ENCODE data around the gene B3GALNT2.
"Not testable (repeated sequence)": the region's sequence is repeated elsewhere in the genome, so short reads cannot be mapped to it uniquely, and the experiment has no call there.

B3GALNT2 gene

GRCh38 chr1:235504494-235505222 lies 406 bp upstream of the B3GALNT2 start:
- DNase-seq (ENCODE audit: insufficient read length, low spot score), result peak; percentile 96
- peak; percentile 90 for FAIRE-seq

GRCh38 chr1:235503403-235504121 lies 690 bp downstream of the B3GALNT2 start:
- FAIRE-seq, result no peak
- DNase-seq (ENCODE audit: insufficient read length, low spot score), result peak; percentile 29

- FAIRE-seq, result no peak
Measured at GRCh38 chr1:235502601-235503402, 1.4 kb downstream of the B3GALNT2 start.

GRCh38 chr1:235500971-235501540 lies 3.2 kb downstream of the B3GALNT2 start:
- no peak for FAIRE-seq

More at GRCh38 chr1:235502601-235503402, 1.4 kb downstream of the B3GALNT2 start:
- DNase-seq (ENCODE audit: insufficient read length, low spot score), result no peak

GRCh38 chr1:235495551-235495950 lies 8.7 kb downstream of the B3GALNT2 start:
- DNase-seq (ENCODE audit: insufficient read length, low spot score) (no peak), FAIRE-seq (no peak)

More at GRCh38 chr1:235500971-235501540, 3.2 kb downstream of the B3GALNT2 start:
- peak; percentile 18 for DNase-seq (ENCODE audit: insufficient read length, low spot score)

- FAIRE-seq (no peak), DNase-seq (ENCODE audit: insufficient read length, low spot score) (no peak)
Measured at GRCh38 chr1:235495030-235495429, 9.2 kb downstream of the B3GALNT2 start.

GRCh38 chr1:235494531-235494930 lies 9.7 kb downstream of the B3GALNT2 start:
- no peak for DNase-seq (ENCODE audit: insufficient read length, low spot score)

GRCh38 chr1:235491644-235492043 lies 12.6 kb downstream of the B3GALNT2 start:
- no peak for FAIRE-seq

More at GRCh38 chr1:235494531-235494930, 9.7 kb downstream of the B3GALNT2 start:
- no peak for FAIRE-seq

GRCh38 chr1:235486321-235486720 lies 17.9 kb downstream of the B3GALNT2 start:
- DNase-seq (ENCODE audit: insufficient read length, low spot score) (peak; percentile 24), FAIRE-seq (no peak)

More at GRCh38 chr1:235491644-235492043, 12.6 kb downstream of the B3GALNT2 start:
- no peak for DNase-seq (ENCODE audit: insufficient read length, low spot score)

GRCh38 chr1:235485558-235485957 lies 18.7 kb downstream of the B3GALNT2 start:
- DNase-seq (ENCODE audit: insufficient read length, low spot score) (no peak), FAIRE-seq (no peak)

GRCh38 chr1:235483090-235483489 lies 21.2 kb downstream of the B3GALNT2 start:
- FAIRE-seq (no peak), DNase-seq (ENCODE audit: insufficient read length, low spot score) (no peak)

- DNase-seq (ENCODE audit: insufficient read length, low spot score) (no peak), FAIRE-seq (no peak)
Measured at GRCh38 chr1:235473806-235474205, 30.4 kb downstream of the B3GALNT2 start.

- DNase-seq (ENCODE audit: insufficient read length, low spot score) (no peak), FAIRE-seq (no peak)
Measured at GRCh38 chr1:235470741-235471439, 33.4 kb downstream of the B3GALNT2 start.

- FAIRE-seq; DNase-seq (ENCODE audit: insufficient read length, low spot score): not testable (repeated sequence)
Measured at GRCh38 chr1:235469897-235470296, 34.4 kb downstream of the B3GALNT2 start.

GRCh38 chr1:235468970-235469369 lies 35.3 kb downstream of the B3GALNT2 start:
- DNase-seq (ENCODE audit: insufficient read length, low spot score) (peak; percentile 67), FAIRE-seq (peak; percentile 52)

GRCh38 chr1:235468004-235468403 lies 36.2 kb downstream of the B3GALNT2 start:
- no peak for DNase-seq (ENCODE audit: insufficient read length, low spot score)
- no peak for FAIRE-seq

GRCh38 chr1:235465066-235465465 lies 39.2 kb downstream of the B3GALNT2 start:
- no peak for FAIRE-seq
- DNase-seq (ENCODE audit: insufficient read length, low spot score), result no peak

GRCh38 chr1:235462832-235463231 lies 41.4 kb downstream of the B3GALNT2 start:
- DNase-seq (ENCODE audit: insufficient read length, low spot score); FAIRE-seq: not testable (repeated sequence)

- FAIRE-seq, result peak; percentile 13
Measured at GRCh38 chr1:235461954-235462353, 42.3 kb downstream of the B3GALNT2 start.

GRCh38 chr1:235460770-235461169 lies 43.5 kb downstream of the B3GALNT2 start:
- FAIRE-seq, result no peak

More at GRCh38 chr1:235461954-235462353, 42.3 kb downstream of the B3GALNT2 start:
- DNase-seq (ENCODE audit: insufficient read length, low spot score), result no peak

More at GRCh38 chr1:235460770-235461169, 43.5 kb downstream of the B3GALNT2 start:
- no peak for DNase-seq (ENCODE audit: insufficient read length, low spot score)

All from HTR-8/SVneo (cell line).